Astrocyte (in vitro differentiated cells and primary cell): ENCODE results near the gene CTRB1. TPM values are rescaled to one million over a fixed set of nuclear protein-coding genes. Genes with fewer than 3 reads are reported as not detected.

Experiments used
- DNase-seq: peaks from one replicate; pipeline ENCODE4 v3.0.0-alpha.2; 2010; ENCODE audit warnings: low read depth
- FAIRE-seq: peaks from 2 replicates; lab custom pipeline; 2011; peaks lifted over from hg19 to GRCh38; lab: Jason Lieb, UNC
- H2AFZ ChIP-seq: 2 replicates; pipeline ENCODE4 v1.6.0; 2012; ENCODE audit warnings: low read depth, low read length, inconsistent platforms
- H3K27ac ChIP-seq: 2 replicates; pipeline ENCODE4 v1.5.1; 2011; ENCODE audit warnings: low read depth, low read length, inconsistent platforms
- H3K27me3 ChIP-seq: 2 replicates; pipeline ENCODE4 v1.6.0; 2011; ENCODE audit warnings: low read length, inconsistent platforms; ENCODE audit not compliant: insufficient read depth
- H3K36me3 ChIP-seq: 2 replicates; pipeline ENCODE4 v1.5.1; 2011; ENCODE audit warnings: low read length, inconsistent platforms; ENCODE audit not compliant: insufficient read depth
- H3K4me1 ChIP-seq: 2 replicates; pipeline ENCODE4 v1.5.1; 2011; ENCODE audit warnings: low read length, inconsistent platforms; ENCODE audit not compliant: insufficient read depth
- H3K4me2 ChIP-seq: 2 replicates; pipeline ENCODE4 v1.6.0; 2012; ENCODE audit warnings: low read length, inconsistent platforms
- H3K4me3 ChIP-seq: 2 replicates; pipeline ENCODE4 v1.5.1; 2011; ENCODE audit warnings: low read depth, mild to moderate bottlenecking, low read length, inconsistent platforms; ENCODE audit not compliant: insufficient read depth
- H3K79me2 ChIP-seq: 2 replicates; pipeline ENCODE4 v1.6.0; 2012; ENCODE audit warnings: mild to moderate bottlenecking, low read length, inconsistent platforms; ENCODE audit not compliant: insufficient read depth
- H3K9ac ChIP-seq: 2 replicates; pipeline ENCODE4 v1.6.0; 2012; ENCODE audit warnings: mild to moderate bottlenecking, low read length, inconsistent platforms
- H3K9me3 ChIP-seq: 2 replicates; pipeline ENCODE4 v1.5.1; 2012; ENCODE audit warnings: low read depth, mild to moderate bottlenecking, low read length, inconsistent platforms; ENCODE audit not compliant: insufficient read depth
- H4K20me1 ChIP-seq: 2 replicates; pipeline ENCODE4 v1.6.0; 2012; ENCODE audit warnings: low read length, inconsistent platforms; ENCODE audit not compliant: insufficient read depth
- H3K27ac Mint-ChIP-seq: one replicate; pipeline ENCODE4 v1.8.0; 2021; ENCODE audit warnings: mild to moderate bottlenecking, mixed read lengths; ENCODE audit not compliant: unreplicated experiment
- H3K27me3 Mint-ChIP-seq: one replicate; pipeline ENCODE4 v1.8.0; 2021; ENCODE audit warnings: low read depth, mixed read lengths; ENCODE audit not compliant: unreplicated experiment
- H3K36me3 Mint-ChIP-seq: one replicate; pipeline ENCODE4 v1.8.0; 2021; ENCODE audit warnings: low read depth, mixed read lengths; ENCODE audit not compliant: unreplicated experiment
- H3K4me1 Mint-ChIP-seq: one replicate; pipeline ENCODE4 v1.8.0; 2021; ENCODE audit warnings: low read depth, mixed read lengths; ENCODE audit not compliant: unreplicated experiment
- H3K4me3 Mint-ChIP-seq: one replicate; pipeline ENCODE4 v1.8.0; 2021; ENCODE audit warnings: mild to moderate bottlenecking, moderate library complexity, mixed read lengths; ENCODE audit not compliant: unreplicated experiment
- H3K9me3 Mint-ChIP-seq: one replicate; pipeline ENCODE4 v1.8.0; 2021; ENCODE audit warnings: mild to moderate bottlenecking, mixed read lengths; ENCODE audit not compliant: unreplicated experiment
- CTCF ChIP-seq: IDR thresholded peaks from 2 replicates; pipeline ENCODE4 v1.5.1; 2011; ENCODE audit warnings: low read depth, mild to moderate bottlenecking, inconsistent platforms, low read length, moderate library complexity; ENCODE audit not compliant: insufficient read depth
- EZH2 ChIP-seq: IDR thresholded peaks from 2 replicates; pipeline ENCODE4 v1.6.1; 2012; ENCODE audit warnings: mild to moderate bottlenecking, low read length, inconsistent platforms; ENCODE audit not compliant: insufficient read depth
- total RNA-seq: library from RNA; stranded (reverse); gene quantifications from 2 replicates; pipeline ENCODE4 v1.2.1, GENCODE V29; 2021

CTRB1 gene
- total RNA-seq, 1 donor from 2014 or later: not detected

DNA sequence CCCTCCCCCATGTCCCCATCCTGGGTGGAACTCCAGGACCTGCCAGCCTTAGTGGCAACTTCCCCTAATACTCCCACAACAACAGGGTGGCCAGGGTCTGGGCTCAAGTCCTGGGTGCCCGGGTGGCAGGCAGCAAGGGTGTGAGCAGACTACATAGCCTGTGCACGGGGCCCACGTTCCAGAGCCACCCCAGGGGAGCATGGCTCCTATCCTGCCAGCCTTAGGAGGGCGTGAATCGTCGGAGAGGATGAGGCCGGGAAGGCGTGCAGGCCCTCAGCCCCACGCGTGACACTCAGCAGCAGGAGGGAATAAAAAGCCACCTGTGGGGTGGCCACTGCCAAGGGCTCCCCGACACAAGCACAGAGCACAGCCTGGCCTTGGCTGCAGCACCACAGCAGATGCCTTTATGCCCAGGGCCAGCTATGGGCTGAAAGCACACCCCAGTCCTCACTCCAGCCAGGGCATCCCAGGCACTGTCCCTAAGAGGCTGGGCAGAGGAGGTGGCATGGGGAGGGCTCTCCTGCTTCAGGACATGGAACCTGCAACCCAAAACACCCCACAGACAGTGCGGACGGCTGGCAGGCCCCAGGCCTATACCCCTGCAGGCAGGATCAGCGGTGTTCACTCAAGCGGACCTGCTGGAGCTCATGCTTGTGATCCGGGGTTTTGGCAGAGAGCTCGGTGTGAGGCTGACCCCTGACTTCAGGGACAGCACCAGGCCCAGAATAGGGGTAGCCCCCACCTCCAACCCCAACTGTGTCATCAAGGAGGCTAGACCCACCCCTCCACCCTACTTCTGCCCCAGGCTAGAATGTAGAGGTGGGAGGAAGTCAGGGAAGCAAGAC lies 30.0 kb downstream of the CTRB1 start:
- no peaks in the 10 kb centered on the region for H3K36me3 ChIP-seq
- DNase-seq (no peak), FAIRE-seq (no peak)
- Mint-ChIP-seq H3K4me3 (peak overlapping the region; percentile 94), H3K27ac (peak overlapping the region; percentile 84), H3K4me1 (peaks cover 59% of the 10 kb centered on the region), H3K36me3 (peaks cover 3% of the 10 kb centered on the region), H3K27me3 (no peaks in the 10 kb centered on the region), H3K9me3 (no peaks in the 10 kb centered on the region)
- peaks cover 60% of the 10 kb centered on the region for H4K20me1 ChIP-seq
- no peak for TF ChIP-seq EZH2
- no peak for TF ChIP-seq CTCF
- H3K79me2 ChIP-seq: peaks cover 92% of the 10 kb centered on the region
- peaks cover 83% of the 10 kb centered on the region for H3K4me1 ChIP-seq
- H3K4me2 ChIP-seq: peak overlapping the region; percentile 91
- peak overlapping the region; percentile 96 for H3K9ac ChIP-seq
- no peaks in the 10 kb centered on the region for H3K9me3 ChIP-seq
- peak overlapping the region; percentile 99 for H3K27ac ChIP-seq
- peak overlapping the region; percentile 83 for H3K4me3 ChIP-seq
- no peaks in the 10 kb centered on the region for H3K27me3 ChIP-seq
- no peak overlapping the region for H2AFZ ChIP-seq

GRCh38 chr16:75249441-75249840 lies 30.7 kb downstream of the CTRB1 start:
- H3K9ac ChIP-seq: peak overlapping the region; percentile 96
- no peak overlapping the region for H2AFZ ChIP-seq
- peaks cover 67% of the 10 kb centered on the region for H4K20me1 ChIP-seq

More at GRCh38 chr16:75249441-75249840, 30.7 kb downstream of the CTRB1 start:
- Mint-ChIP-seq H3K36me3 (peaks cover 3% of the 10 kb centered on the region), H3K27me3 (no peaks in the 10 kb centered on the region), H3K4me3 (peak overlapping the region; percentile 94), H3K27ac (peak overlapping the region; percentile 91), H3K4me1 (peaks cover 56% of the 10 kb centered on the region), H3K9me3 (no peaks in the 10 kb centered on the region)
- DNase-seq (no peak), FAIRE-seq (no peak)
- Histone ChIP-seq H3K9me3 (no peaks in the 10 kb centered on the region), H3K4me2 (peak overlapping the region; percentile 91), H3K79me2 (peaks cover 92% of the 10 kb centered on the region), H3K36me3 (no peaks in the 10 kb centered on the region), H3K27ac (peak overlapping the region; percentile 99), H3K4me1 (peaks cover 83% of the 10 kb centered on the region), H3K4me3 (peak overlapping the region; percentile 83), H3K27me3 (no peaks in the 10 kb centered on the region)
- no peak for TF ChIP-seq EZH2
- TF ChIP-seq CTCF: no peak
